22Rv1 (cell line): Measurements from ENCODE around the gene SUN2.

Experiments used
- H3K27ac ChIP-seq: fragments of 450-650 bp; 2 replicates; pipeline ENCODE4 v1.5.1; 2017
- ZFX ChIP-seq: fragments of 450-650 bp; IDR thresholded peaks from 2 replicates; pipeline ENCODE4 v1.6.1; 2017; ENCODE audit warnings: antibody characterized with exemption, borderline replicate concordance
- TF ChIP-seq, protein P1 (sequence below): fragments of 450-650 bp; IDR thresholded peaks from 2 replicates; pipeline ENCODE4 v1.5.1; 2017; ENCODE audit warnings: mild to moderate bottlenecking

The SUN2 gene

DNA sequence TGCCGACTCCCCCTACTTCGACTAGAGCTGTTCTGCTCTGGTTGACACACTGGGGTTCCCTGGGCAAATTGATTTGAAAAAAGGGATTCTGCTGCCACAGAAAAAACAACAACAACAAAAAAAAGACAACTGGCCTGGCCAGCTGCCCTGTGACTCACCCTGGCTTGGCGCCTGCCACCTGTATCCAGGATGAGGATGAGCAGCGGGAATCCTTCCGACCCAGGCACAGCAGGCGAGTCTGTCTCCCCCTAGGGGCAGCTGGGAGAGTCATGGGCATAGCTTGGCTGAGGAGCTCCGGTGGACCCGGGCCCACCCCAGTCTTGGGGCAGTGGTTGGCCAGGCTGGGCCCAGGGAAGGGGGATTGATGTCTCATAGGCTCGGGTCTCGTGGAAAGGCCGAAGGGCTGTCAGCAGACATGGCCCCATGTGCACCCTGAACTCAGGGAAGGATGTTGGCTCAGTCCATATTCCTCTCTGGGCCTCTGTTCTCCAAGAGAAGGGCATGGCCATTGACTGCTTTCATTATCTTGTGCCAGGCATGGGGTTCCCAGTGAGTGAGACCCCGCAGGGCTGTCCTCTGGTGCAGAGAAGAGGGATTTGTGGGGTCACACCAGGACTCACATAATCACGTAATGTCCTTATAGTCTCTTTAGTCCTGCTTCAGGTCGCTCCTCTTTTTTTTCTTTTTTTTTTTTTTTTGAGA is 10.4 kb upstream of the SUN2 start:
- no peak for TF ChIP-seq ZFX
- TF ChIP-seq, protein P1, sequence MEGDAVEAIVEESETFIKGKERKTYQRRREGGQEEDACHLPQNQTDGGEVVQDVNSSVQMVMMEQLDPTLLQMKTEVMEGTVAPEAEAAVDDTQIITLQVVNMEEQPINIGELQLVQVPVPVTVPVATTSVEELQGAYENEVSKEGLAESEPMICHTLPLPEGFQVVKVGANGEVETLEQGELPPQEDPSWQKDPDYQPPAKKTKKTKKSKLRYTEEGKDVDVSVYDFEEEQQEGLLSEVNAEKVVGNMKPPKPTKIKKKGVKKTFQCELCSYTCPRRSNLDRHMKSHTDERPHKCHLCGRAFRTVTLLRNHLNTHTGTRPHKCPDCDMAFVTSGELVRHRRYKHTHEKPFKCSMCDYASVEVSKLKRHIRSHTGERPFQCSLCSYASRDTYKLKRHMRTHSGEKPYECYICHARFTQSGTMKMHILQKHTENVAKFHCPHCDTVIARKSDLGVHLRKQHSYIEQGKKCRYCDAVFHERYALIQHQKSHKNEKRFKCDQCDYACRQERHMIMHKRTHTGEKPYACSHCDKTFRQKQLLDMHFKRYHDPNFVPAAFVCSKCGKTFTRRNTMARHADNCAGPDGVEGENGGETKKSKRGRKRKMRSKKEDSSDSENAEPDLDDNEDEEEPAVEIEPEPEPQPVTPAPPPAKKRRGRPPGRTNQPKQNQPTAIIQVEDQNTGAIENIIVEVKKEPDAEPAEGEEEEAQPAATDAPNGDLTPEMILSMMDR = peak; percentile 98
- H3K27ac ChIP-seq = no peak overlapping the region

DNA sequence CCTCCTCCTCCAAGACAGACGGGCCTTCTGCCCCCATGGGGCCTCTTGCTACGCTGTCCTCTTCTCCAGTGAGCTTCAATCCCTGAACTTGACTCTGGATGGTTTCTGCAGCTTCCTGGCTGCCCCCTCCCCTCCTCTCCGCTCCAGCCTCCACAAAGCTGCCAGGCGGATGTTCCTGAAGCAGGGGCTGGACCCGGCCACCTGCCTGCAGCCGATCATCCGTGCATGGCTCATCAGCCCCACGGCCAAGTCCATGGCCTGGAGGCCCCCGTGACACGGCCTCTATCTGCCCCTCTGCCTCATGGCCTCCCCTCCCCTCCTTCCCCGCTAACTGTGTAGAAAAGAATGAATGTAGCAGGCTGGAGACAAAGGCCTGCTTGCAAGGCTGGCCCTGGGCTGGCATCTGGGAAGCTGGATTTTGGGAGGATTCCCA is 6.8 kb upstream of the SUN2 start:
- H3K27ac ChIP-seq = no peak overlapping the region
- TF ChIP-seq ZFX = no peak
- TF ChIP-seq, protein P1 = no peak

DNA sequence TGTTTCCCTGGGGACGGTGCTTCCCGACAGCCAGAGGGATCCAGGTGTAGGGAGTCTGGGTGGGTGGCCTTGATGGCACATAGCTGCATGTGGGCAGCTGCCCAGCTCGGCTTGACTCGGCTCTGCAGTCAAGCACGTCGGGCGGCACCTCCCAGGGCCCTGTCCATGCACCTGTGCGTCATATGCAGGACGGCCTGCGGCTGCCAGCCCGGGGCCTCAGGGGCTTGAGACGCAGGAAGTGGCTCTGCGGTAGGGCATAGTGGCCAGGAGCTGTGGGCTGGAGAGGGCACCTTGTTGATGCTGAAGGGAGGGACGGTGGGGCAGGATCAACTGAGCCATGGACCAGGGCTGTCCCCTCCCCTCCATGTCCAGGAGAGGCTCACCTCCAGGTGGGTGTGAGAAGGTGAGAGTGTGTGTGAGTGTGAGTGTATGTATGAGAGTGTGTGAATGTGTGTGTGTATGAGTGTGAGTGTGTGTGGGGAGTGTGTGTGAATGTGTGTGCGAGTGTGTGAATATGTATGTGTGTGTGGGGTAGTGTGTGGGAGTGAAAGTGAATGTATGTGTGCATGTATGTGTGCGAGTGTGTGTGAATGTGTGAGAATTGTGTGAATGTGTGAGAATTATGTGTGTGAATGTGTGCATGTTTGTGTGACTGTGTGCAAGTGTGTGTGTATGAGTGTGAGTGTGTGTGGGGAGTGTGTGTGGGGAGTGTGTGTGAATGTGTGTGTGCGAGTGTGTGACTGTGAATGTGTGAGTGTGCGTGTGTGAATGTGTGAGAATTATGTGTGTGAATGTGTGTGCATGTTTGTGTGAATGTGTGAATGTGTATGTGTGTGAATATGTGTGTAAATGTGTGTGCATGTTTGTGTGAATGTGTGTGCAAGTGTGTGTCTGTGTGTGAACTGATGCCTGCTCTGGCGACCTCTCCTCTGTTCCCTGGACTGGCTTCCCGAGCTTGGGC is 5.7 kb upstream of the SUN2 start:
- H3K27ac ChIP-seq = no peak overlapping the region
- TF ChIP-seq ZFX = no peak

DNA sequence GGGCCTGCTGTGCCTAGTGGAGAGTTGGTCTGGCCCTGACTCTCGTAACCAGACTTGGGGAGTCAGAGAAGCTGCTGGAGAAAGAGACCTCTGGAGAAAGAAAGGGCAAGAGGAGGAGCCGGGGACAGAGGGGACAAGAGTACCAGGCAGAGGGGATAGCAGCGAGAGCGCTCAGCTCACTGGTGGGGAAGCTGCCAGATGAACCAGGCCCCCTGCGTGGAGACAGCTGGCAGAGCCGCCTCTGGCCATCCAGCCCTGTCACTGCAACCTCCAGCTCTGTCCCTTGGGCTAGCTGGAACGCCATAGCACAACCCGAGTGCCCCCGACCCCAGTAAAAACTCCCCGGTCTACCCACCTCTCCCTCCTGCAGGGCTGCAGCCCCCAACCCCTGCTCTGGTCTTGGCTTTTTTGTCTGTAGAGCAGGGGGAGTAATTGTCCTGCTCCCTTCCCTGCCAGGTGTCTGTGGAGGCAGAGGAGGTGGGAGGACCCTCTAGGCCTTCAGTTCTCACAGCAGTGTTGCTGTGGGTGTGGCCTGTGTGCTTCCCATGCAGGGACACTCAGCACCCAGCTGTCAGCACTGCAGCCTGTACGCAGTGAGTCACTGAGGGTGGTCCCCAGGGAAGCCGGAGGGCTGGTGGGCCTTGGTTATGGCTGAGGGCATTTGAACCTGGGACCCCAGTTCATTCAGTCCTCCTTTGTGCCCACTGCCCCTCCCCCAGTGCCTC is 4.8 kb upstream of the SUN2 start:
- TF ChIP-seq ZFX = no peak
- H3K27ac ChIP-seq = no peak overlapping the region

DNA sequence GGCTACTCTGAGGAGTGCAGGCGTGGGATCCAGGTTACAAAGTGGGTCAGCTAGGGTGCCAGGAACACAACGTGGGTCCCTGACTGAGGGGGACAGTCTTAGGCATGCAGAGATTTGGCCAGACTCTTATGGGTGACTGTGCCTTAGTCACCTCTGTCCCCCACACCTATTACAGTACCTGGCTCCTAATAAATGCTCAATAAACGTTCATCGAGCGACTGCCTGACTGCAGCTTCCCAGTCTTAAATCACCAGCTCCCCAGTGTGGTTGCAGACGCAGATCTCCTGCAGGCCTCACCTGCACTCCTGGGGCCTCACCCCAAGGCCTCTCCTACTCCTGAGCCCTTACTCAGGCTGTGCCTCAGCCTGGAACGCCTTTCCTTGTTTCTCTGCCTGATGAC is 3.2 kb upstream of the SUN2 start:
- TF ChIP-seq, protein P1 = no peak
- no peak overlapping the region for H3K27ac ChIP-seq

DNA sequence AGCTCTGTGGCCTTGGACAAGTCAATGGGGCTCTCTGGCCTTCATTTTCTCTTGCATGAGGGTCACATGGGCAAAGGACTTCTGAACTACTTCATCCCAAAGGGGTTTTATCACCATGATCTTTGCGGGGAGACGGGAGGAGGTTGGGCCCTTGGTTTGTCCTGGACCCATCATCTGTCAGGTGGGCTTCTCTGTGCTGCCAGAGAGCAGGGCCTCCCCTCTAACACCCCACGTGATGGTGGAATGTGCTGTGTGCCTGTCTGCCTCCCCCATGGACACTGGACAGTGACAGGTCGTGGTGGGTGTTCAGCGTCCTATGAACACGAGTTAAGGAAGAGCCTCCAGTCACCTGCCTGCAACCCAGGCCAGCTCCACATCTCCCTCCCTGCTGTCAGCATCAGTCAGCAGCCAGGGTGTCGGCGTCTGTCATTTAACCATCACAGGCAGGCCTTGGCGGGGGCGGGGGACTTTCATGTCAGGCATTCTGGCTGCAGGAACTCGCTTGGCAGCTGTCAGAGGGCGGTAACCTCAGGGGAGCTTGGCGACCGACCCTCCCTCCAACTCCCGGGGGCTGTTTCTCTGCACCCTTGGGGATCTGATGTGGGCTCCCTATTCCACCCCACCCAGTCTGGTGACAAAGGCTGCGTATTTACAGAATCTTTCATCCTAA is 2.6 kb upstream of the SUN2 start:
- no peak for TF ChIP-seq ZFX
- TF ChIP-seq, protein P1 = no peak

DNA sequence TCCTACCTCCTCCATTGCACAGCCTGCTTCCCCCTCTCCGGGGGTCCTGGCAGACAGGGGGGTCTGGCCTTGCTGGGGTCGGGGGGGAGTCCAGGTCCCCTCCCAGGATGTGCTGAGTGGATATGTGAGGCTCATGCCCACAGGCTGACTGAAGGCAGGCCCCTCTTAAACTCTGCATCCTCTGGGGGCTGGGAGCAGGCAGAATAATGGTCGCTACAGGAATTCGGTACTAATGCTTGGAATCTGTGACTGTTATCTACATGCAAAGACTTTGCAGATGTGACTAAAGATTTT is 1.6 kb upstream of the SUN2 start:
- no peak overlapping the region for H3K27ac ChIP-seq
- TF ChIP-seq, protein P1 = no peak
- TF ChIP-seq ZFX = no peak

More for the DNA sequence above, 2.6 kb upstream of the SUN2 start:
- H3K27ac ChIP-seq = no peak overlapping the region
